NCI-H510A treated with DMSO at 0.1 percent for 48 hours (cell line): ENCODE data around the gene KMT5C.

Experiments used
- DNase-seq: peaks from one replicate; lab custom pipeline; 2025; lab: John Stamatoyannopoulos, UW

The KMT5C gene

GRCh38 chr19:55386493-55386971 lies 46.9 kb downstream of the KMT5C start:
- no peak for DNase-seq

GRCh38 chr19:55387736-55388497 lies 48.2 kb downstream of the KMT5C start:
- no peak for DNase-seq

GRCh38 chr19:55389386-55390317 lies 50.0 kb downstream of the KMT5C start:
- no peak for DNase-seq

GRCh38 chr19:55390461-55390880 lies 50.8 kb downstream of the KMT5C start:
- no peak for DNase-seq

- no peak for DNase-seq
Observed at GRCh38 chr19:55391191-55391670, 51.6 kb downstream of the KMT5C start.

- no peak for DNase-seq
Observed at GRCh38 chr19:55391702-55392615, 52.3 kb downstream of the KMT5C start.

GRCh38 chr19:55392820-55393761 lies 53.4 kb downstream of the KMT5C start:
- DNase-seq, result no peak
